Stimulated activated CD4-positive, alpha-beta T cell treated with anti-CD3 and anti-CD28 coated beads, Interleukin-1b, Interleukin-23, amount 100 ng/mL, for 24 hours (primary cell): ENCODE measurements around the gene PHF3.

Experiments
- DNase-seq, 4 experiments: peaks; one replicate each; pipeline ENCODE4 v3.0.0-alpha.2; 2020; ENCODE audit warnings: low read depth in 4 of 4, low spot score in 1 of 4

The PHF3 gene

DNA sequence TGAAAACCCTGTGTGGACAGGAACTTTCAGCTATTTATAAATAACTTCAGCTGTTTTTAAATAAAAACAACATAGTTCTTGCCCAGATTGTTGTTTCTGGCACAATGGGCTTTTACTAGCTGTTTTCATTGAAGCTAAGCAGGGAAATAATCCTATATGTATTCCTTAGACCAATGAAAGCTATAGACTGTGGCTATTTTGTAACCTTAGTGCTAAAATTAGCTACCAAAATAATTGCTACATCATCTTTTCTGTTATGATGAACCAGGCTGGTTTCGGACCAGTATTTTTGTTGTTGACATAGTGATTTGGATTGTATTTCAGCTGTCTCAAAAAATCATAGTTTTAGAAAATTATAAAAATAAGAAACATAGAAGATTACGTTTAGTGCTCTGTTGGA lies 13.7 kb downstream of the PHF3 start:
- DNase-seq, result no peak

DNA sequence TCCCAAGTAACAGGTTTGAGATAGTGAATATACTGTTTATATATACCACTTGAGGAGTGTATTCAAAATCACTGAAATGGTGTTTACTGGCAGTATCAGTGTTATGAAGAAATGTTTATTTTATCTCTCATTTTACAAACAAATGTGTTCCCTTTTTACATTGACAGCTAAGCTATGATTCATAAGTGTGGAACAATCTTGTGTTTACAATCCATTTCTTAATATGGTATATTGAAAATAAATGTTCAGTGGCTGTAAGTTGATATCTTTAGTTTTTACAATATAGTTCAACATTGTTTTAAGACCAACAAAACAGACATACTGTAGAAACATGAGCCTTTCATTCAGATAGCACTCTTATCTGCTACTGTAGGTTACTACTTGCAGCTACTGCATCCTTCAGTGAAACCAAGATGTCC lies 14.3 kb downstream of the PHF3 start:
- DNase-seq, result no peak

DNA sequence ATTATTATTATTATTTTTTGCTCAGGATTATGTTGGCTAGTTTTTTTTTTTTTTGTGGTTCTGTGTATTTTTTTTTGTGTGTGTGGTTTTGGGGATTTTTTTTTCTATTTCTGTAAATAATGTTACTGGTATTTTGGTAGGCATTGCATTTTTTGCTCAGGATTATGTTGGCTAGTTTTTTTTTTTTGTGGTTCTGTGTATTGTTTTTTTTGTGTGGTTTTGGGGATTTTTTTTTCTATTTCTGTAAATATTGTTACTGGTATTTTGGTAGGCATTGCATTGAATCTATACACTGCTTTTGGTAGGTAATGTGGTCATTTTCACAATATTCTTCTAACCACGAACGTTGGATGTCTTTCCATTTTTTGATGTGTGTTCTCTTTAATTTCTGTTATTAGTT lies 17.4 kb downstream of the PHF3 start:
- no peak for DNase-seq

DNA sequence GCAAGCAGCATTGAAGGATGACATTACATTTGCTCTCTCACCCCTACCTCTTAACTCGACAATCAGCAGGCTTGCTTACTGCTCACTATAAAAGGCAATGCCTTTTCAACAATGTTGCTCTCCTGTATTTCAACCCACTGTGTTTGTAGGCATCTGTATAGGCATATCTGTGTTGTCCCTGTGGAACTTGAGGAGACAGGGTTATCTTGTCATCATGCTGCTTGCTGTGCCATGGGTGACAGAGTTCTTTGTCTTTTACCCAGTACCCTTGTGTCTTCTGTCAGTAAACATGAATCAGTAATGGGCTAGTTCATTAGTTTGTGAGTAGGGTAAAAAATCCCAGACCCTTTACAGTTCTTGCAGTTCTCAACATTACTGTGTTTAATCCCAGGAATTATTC lies 25.2 kb downstream of the PHF3 start:
- DNase-seq, result no peak

DNA sequence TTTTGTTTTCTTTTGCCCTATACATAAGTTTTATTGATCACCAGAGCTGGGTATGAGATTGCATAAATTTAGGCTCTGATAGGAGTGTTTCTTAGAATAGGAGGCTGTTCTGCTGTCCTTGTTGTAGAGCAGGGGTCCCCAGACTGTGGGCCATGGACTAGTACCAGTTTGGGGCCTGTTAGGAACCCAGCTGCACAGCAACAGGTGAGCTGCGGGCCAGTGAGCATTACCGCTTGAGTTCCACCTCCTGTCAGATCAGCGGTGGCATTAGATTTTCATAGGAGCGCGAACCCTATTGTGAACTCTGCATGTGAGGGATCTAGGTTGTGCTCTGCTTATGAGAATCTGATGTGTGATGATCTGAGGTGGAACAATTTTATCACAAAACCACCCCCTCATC lies 26.2 kb downstream of the PHF3 start:
- DNase-seq, result no peak

DNA sequence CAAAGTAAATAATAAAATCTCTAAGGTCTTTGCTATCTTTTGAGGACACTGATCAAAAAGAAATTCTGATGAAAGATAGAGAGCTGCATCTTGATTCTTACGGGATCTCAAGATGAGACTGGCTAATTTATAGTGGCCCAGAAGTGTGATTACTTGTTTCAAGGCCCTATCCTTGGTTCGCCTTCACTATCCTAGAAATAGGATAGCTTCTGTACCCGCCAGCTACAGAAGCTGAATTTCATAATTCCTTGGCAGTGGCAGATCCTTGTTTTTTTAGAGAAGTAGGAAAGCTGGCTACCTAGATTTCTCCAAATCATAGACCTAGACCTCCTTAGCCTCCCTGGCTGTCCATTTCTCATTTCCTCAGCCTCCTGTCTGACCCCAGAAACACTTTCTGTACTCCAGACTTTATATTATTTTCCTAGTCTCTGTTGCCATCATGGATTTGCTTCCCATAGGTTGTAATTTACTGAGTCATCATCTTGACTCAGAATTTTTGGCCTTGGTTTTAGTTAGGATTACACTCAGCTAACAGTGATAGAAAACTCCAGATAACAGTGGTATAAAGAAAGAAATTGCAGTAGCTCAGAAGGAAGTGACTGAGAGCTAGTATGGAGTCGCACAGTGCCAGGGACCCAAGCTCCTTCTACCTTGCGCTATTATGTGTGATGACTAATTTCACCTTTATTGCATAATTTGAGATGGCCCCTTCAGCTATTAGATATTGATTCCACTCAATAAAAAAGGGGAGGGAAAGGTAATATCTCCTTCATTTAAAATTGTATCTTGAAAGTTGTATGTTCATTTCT lies 27.7 kb downstream of the PHF3 start:
- no peak for DNase-seq

DNA sequence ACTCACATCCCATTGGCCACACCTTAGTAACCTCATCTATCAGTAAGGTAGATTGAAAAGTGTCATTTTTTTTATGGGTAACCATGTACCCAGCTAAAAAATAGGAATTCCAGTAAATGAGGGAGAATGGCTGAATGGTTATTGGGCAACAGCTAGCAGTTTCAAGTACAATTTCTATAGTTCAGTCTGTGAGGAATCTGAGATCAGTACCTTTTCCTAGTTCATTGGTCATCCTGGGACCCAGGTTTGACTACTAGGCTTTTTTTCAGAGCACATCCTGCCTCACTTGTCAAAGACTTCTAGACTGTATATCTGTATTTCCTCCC lies 28.3 kb downstream of the PHF3 start:
- no peak for DNase-seq

DNA sequence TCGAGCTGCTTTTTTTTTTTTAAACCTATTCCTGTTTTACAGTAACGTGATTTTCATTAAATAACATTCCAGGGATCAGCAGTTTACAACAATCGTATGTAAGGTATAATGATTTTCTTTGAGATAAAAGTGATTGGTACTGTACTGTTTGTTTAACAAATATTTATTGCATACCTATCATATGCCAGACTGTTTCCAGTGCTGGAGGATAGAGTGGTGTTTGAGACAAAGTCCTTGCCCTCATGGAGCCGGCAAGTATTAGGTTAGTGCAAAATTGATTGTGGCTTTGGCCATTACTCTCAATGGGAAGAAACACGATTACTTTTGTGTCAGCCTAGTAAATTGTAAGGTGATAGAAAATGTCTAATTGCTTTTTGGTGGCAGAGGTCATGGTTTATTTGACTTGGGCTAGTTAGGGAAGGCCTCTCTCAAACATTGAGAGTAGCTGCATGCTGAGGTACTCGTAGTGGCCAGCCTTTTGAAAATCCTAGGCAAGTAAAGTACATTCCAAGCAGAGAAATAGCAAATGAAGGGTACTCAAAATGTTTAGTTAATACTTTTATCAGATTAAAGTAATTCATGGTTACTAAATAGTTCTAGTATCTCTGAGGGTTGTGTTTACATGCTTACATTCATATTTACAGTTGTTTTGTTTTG lies 35.6 kb downstream of the PHF3 start:
- DNase-seq, result no peak

DNA sequence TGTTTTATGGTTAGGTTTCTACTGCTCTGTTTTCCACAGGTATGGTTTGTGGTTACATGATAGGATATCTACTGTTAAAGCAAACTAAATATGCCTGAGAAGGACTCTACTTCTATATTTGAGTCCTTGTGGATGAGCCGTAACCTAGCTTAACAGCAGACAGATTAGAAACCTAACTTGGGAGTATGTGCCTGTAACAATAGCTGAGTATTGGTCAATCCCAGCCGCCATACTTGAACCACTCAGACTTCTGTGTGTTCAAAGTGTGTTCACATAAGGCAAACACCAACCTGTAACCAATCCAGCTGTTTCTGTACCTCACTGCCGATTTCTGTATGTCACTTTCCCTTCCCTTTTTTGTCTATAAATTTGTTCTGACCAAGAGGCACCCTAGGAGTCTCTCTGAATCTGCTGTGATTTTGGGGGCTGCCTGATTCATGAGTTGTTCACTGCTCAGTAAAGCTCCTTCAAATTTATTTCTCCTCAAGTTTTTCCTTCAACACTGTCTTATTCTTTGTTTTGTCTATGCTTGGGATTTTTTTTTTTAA lies 37.1 kb downstream of the PHF3 start:
- DNase-seq, result no peak

DNA sequence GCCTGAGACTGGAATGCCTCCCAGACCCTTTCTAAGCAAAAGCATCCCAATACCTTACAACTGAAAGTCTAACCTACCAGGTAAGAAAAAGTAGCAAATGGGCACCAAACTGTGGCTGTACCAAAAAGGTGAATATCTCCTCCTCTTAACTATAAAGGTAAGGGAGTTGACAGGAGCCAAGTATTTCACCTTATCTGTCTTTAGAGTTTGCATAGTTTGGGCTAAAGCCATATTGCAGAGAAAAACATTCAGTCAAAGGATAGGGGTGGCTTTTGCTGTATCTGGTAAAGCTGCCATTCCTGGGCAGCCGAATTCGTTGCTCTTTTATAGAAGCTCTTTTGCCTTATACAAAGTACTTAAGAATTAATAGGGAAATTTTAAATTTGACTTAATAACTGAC lies 38.1 kb downstream of the PHF3 start:
- DNase-seq, result no peak

DNA sequence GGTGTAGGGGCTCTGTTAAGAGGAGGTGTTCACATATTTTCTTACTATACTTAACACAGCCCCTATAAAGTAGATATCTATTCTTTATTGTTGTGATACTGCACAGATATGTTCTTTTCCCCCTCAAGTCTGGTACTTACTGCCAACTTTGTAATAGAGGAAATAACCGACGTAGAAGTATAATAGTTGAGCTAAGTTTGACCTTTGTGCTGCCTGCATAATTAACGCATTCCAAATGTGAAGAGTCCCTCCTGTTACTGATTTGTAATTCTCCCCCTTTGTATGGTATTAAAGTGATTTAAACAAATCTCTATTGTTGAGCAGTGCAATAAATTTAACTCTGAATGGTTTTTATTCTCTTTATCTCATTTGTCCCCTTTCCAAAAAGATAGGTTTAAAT lies 39.0 kb downstream of the PHF3 start:
- no peak for DNase-seq

DNA sequence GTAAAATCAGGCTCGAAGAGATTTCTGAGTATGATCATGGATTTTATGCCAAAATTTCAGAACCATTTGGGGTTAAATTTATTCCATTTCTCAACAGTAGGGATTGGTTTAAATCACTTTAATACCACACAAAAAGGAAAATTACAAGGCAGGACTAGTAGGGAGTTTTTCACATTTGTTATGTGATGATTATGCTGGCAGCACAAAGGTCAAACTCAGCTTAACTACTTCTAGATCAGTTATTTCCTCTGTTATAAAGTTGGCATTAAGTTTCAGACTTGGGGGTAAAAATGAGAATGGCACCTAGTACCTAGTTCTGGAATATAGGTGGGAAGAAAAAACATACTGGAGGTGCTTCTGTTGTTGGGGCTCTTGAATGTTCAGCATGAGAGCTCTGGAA lies 39.5 kb downstream of the PHF3 start:
- DNase-seq, result no peak

DNA sequence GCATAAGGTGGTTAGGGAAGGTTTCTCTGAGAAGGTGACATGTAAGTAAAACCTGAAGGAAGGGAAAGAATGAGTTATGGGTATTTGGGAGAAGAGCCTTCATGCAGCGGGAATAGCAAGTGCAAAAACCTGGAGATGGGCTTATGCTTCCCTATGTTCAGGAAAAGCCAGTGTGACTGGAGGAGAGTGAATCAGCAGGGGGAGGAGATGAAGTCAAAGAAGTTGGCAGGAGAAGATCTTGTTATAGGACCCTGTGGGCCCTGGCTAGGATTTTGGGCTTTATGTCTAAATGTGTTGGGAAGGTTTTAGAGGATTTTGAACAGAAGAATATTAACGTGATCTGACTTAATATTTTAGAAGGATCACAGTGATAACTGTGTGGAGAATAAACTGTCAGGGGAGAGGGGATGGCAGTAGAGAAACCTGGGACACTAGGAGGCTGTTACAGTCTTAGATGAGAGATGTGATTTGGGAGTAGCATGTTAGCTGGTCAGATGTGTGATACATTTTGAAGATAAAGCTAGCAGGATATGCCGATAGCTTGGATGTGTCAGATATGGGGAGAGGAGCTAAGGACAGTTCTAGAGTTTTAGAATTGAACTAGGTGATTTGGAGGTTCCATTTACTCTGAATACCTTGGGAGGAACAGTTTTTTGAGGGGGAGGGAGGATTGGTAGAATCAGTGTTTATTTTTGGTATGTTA lies 41.0 kb downstream of the PHF3 start:
- no peak for DNase-seq

DNA sequence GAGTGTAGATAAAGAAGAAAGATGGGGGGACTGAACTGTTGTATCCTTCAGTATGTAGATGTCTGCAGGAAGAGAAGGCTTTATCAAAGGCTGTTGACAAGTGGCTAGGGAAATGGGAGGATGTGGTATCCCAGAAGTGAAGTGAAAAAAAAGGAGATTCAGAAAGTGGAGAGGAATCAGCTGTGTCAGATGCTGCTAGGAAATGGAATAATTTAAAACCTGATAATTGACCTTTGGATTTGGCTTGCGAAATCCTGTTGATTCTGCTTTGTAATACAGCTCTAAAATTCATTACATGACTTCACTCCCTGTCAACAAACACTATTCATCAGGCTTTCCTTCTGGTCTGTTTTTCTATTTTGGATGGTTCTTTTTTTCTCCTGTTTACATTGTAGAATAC lies 41.7 kb downstream of the PHF3 start:
- DNase-seq, result no peak

DNA sequence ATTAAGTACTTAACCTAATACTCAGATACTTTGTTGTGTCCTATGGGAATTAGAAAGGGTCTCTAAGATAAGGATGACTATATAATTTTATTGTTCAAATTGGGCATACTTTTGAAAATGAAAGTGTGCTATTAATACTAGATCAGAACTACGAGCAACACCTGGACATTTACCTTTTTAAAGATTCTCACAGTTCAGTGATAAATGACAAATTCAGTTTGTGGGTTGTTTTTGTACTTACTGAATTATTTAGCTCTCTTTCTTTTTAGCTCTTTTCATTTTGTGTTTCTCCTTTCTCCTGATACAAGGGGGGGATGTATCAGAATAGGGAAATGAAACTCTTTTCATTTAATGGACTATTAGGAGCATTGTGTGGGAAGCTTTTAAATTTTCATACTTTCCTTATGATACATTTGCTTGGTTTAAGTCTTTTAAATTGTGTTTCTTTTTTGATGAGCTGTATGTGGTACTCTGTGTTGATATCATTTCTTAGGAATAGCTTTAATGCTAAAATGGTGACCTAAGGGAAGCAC lies 47.5 kb downstream of the PHF3 start:
- no peak for DNase-seq

DNA sequence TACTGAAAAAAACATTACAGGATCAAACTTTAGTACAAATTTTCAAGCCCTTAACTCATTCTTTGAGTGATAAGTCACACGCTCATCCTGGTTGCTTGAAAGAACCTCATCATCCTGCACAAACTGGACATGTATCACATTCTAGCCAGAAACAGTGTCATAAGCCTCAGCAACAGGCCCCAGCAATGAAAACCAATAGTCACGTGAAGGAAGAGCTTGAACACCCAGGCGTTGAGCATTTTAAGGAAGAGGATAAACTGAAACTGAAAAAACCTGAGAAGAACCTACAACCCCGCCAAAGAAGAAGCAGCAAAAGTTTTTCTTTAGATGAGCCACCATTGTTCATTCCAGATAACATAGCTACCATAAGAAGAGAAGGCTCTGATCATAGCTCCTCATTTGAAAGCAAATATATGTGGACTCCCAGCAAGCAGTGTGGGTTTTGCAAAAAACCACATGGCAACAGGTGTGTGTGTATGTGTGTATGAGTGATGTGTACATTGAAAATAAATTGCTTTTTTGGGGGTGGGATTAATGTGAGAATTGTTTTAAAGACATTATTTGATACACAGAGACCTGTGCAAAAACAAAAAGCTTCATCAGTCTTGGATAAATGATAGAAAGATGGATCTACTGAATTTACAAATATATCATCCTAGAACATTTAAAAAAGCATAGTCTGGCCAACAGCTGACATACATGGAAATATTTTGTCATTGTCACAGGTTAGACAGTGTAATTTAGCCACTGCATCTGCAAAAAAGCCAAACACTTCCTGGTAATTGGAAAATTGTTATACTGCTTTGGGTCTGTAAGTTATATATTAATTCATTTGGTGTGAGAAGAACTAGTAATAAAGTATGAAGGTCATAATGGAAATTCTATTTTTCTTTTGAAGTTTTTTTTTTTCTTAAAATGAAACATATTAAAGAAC lies 50.1 kb downstream of the PHF3 start:
- no peak for DNase-seq

DNA sequence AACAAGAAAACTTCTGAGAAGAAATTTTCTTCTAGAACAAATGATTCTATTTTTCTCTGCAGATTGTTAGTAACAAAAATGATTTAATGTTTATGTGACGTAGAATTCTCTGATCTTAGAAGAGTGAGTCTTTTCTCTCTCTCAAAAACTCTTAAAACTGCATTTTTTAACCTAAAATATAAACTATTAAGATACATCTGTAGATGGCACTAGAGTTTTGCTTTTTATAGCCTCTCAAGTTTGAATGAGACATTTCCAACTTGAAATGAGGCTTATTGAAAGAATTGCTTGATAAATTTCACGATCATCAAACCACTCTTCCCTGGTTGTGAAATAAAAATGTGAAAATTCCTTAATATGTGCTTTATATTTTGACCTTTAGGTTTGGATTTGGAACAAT lies 53.8 kb downstream of the PHF3 start:
- no peak for DNase-seq

DNA sequence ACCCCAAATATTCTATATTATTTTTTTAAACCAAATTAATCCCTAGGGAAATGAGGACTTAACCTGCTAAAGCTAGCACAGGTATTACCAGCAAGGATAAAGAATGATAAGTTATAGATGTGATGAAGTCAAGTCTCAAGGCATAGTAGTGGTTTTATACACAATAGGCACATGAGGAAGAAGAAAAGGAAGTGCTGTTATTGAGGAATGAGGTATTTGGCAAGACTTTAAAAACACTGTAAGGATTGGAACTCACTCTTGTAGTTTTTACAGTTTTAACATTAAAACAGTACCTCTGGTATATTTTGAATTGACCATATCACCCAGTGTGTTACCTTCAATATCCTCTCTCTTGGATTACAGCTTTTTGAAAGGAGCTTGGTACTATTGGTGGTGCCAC lies 54.6 kb downstream of the PHF3 start:
- no peak for DNase-seq

DNA sequence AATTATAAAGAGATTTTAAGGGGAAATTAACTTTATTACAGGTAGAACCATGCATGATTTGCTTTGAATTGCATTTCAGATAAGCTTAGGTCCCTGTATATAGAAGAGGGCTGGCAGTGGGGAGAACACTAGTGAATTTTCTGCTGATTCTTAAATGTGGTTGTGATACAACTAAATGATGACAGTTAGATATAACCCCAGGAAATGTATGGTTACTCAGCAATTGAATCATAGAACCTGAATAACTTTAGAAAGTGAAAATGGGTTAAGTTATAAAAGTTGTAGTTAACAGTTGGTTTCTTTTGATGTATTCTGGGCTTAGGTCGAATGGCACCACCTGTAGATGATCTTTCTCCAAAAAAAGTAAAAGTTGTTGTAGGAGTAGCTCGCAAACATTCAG lies 70.1 kb downstream of the PHF3 start:
- no peak for DNase-seq

DNA sequence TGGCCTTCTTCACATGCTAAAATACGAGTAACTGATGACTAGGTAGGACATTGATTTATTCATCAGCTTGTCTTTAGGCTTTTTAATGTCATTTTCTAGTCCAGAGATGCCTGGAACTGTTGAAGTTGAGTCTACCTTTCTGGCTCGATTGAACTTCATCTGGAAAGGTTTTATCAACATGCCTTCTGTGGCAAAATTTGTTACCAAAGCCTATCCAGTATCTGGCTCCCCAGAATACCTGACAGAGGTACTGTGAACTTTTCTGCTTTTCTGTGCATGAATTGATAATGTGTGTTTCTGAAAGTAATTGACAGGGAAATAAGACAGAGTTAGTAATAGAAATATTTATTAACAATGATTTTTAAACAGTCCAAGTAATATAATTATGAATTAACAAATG lies 71.0 kb downstream of the PHF3 start:
- DNase-seq, result no peak

DNA sequence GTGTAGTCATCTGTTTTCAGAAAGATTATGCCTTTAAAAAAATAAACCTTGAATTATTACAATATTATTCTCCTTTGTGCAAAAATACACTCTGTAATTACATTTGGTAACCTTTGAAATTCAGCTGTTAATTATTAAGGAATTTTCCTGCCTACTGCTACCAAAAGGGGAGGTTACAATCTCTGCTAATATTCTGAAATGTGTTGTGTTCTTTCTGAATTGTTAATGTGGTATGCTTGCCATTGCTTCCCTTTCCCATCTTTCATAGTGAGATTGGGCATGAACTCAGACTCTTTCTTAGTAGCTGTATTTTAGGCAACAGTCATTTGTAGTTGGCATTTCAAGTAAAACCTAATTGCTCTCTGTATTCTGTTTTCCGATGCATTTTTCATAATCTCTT lies 73.0 kb downstream of the PHF3 start:
- no peak for DNase-seq
